ENCODE measurements around the gene POLR1G.

The POLR1G gene, protein sequence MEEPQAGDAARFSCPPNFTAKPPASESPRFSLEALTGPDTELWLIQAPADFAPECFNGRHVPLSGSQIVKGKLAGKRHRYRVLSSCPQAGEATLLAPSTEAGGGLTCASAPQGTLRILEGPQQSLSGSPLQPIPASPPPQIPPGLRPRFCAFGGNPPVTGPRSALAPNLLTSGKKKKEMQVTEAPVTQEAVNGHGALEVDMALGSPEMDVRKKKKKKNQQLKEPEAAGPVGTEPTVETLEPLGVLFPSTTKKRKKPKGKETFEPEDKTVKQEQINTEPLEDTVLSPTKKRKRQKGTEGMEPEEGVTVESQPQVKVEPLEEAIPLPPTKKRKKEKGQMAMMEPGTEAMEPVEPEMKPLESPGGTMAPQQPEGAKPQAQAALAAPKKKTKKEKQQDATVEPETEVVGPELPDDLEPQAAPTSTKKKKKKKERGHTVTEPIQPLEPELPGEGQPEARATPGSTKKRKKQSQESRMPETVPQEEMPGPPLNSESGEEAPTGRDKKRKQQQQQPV

DNA sequence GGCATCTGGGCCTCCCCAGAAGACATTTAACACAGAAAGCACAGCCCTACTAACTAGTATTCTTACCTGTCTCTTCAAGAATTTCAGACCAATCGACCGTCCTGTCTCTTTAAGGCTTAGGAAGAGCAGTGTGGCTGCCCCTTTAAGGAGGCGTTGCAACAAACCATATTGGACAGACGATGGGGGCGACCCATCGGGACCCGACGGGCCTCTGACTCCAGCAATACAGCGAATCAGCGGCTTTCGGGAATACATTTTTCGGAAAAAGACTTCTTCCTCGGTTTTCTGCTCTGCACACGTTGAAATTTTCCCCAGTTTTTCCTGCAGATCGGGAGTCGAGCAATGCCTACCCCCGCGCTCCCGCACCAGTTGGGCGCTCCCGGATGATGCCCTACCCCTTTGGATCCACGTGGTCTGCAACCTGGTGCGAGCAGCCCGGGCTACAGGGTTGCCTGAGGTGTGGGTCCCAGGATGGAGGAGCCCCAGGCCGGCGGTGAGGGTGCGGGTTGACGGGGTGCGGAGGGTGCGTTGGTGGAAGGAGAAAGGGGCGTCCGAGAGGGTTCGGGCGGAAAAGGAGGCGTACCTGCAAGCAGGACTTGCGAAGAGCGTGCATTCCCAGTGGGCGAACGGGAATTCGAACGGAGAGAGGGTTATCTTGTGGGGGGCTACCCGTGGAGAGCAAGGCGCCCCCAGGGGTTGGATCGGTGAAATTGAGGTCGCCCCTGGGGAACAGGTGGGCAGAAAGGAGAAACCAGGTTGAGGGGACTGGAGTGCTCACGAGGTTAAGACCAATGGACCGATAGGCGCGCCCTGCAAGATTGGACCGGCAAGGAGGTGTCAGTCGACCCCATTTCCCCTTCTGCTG is at the start of gene POLR1G:
Gene POLR1G, plus strand, starts transcription at position 419 of the 865 bp plus-strand sequence. Its CDS starts 53 bp downstream, at position 472.
- peak; percentile 85 for DNase-seq

DNA sequence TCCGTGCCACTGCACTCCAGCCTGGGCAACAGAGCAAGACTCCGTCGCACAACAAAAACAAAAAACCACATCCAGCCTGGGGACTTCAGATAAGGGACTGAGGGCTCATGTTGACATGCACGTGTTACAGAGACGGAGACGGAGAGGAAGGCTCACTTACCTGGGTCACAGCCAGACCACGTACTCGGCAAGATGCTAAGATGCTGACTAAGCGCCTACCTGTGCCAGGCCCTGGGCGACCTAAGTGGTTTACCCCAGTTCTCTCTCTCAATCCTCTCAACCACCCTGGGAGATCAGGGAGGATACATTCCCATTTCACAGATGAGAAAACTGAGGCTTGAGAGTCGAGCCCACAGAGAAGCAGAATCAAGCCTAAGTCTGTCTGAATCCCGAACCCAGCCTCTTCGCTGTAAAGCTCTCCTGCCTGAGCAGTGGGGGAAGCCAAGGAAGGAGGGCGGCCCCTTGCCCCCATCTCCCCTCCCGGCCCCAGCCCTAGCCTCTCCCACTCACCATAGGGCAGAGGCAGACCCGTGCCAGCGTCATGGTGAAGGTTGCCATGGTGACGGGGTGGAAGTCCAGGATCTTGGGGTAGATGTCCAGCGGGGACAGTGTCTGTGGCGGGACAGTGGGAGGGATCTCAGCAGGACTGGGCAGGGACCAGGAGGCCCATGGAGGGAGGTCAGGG is 49.5 kb upstream of the POLR1G start:
- no peak for DNase-seq

DNA sequence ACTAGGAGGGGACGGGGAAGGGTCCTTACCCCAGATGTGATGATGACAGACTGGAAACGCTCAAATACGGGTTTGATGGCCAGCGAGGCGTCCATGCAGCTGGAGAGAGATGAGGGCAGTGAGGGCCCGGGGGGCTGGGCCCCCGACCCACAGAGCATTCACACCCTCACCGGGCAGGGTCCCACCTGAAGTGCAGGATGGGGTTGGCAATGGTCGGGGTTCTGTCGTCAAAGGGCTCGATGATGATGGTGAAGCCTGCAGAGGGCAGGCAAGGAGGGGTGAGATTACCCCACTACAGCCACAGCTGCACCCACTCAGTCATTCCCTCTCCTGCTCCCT is 49.0 kb upstream of the POLR1G start:
- DNase-seq = no peak

DNA sequence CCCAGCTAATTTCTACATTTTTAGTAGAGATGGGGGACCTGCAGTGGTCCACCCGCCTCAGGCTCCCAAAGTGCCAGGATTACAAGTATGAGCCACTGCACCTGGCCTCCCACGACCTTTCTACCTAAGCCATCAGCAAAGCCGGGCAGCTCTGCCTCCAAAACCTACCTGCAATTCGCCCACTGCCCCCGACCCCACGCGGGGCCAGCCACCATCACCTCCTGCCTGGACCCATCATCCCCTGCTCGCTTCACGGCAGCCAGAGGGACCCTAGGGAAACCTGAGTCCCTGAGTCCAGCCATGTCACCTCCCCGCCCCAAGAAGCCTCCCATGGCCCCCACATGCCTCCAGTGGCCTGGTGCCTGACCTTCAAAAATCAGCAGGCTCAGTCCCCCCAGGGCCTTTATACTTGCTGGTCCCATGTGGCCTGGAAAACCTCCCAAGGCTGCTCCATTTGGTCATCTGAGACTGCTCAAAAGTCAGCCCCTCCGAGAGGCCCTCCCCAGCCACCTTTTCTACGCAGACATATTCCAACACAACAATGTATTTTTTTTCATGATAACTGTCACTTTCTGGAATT is 48.1 kb upstream of the POLR1G start:
- no peak for DNase-seq

DNA sequence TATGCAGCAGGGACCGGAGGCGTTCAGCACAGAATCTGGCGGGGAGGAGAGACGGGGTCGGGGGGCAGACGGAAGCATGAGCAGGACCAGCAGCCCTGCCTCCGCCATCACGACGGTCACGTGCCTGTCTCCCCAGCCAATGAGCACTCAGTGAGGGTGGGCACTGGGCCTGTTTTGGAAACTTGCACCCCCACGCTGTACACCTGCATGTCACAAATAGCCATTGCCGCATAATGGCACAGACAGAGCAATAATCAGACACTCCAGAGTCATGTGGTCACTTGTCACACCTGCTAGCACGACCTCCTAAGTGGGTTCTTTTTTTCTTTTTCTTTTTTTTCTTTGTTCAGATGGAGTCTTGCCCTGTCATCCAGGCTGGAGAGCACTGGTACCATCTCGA is 44.8 kb upstream of the POLR1G start:
- DNase-seq = no peak

DNA sequence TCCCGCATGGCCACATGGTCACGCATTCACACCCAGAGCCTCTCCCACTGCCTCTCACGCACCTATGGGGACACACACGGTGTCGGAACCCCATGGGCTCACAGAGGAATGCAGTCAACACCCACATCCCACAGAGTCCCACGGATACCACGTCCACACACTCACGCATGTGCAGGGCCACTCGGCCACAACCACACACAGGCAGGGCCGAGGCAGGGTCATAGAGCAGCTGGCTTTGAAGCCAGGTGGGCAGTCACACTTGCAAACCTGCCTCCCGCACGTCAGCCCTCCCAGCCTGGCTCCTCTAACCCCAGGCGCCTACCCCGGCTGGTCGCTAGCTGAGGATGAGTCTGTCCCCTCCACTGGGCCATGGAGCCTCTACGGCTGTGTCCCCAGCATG is 44.2 kb upstream of the POLR1G start:
- DNase-seq = no peak

DNA sequence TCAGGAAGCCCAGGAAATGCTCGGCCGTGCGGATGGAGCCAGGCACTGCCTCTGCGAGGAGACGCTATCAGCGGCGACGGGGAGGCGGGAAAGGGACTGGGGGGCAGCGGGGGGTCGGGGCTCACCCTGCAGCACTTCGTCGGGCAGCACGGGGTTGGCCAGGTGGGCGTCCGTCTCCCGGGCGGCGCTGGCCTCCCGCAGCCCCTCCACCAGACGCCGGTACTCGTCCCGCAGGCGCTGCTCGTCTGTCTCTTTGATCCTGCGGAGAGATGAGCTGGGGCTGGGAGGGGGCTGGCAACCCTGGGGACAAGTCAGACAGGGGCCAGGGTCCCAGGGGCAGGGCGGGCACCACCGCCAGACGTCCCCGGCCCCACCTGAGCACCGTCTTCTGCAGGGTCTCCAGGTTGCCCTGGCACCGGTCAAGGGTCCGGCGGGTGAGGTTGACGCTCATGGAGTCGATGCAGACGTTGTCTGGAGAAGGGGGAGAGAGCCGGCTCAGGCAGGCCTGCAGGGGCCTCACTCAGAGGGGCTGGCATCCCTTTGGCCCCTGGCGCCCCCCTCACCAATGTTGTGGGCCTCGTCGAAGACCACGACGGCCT is 42.5 kb upstream of the POLR1G start:
- DNase-seq = no peak

DNA sequence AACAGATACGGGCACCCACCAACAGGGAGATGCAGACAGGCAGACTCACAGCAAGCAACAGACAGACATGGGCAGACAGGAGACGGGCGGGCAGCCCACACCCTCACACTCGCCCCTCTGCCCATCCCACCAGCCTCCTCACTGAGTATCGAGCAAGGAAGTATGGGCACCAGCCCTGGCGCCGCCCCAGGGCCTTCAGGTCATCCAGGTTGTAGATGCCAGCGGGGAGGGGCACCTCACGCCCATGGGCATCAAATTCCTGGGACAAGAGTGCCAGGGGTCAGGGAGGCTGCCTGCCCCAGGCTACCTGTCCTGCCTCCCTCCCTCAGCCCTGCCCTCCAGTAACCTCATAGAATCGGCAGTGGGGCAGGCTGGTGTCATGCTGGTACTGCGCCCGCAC is 41.7 kb upstream of the POLR1G start:
- no peak for DNase-seq

DNA sequence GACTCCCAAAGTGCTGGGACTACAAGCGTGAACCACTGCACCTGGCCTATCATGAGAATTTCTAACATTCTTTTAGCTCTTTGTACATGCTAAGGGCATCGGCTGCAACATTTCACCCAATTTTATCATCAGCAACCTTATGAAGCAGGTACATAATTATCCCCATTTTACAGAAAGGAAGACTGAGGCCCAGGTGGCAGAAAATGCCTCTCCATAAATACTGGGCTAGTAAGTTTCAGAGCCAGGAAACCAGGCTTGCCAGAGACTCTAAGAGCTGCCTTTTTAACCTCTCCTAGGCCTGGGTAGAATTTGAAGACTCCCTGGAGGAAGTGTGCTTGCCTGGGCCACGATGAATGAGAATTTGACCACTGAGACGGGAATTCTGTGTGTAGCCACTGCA is 38.3 kb upstream of the POLR1G start:
- no peak for DNase-seq

DNA sequence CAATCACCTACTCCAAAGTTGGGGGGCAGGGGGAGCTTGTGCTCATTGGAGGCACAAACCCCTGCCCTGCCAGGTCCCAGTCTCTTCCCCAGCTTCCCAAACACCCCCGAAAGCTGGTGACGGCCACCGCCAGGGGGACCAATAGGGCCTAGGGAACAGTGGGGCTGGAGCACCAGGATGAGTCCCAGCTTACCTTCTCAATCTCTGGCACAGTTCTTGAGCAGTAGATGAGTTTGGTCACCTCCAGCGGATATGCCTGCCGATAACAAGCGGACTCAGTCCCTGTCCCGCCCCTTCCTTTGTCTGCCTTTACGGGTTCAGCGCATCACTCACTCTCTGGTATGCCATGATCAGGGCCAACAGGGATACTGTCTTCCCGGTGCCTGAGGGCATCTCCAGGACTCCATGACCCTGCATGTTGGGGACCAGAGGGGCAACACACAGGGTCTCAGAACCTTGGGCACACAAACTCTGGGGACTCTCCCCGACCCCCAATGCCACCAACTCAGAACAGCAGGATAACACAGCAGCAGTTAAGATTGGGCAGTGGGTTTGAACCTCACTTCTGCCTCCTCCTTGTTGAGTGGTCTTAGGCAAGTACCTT is 37.6 kb upstream of the POLR1G start:
- DNase-seq = no peak

DNA sequence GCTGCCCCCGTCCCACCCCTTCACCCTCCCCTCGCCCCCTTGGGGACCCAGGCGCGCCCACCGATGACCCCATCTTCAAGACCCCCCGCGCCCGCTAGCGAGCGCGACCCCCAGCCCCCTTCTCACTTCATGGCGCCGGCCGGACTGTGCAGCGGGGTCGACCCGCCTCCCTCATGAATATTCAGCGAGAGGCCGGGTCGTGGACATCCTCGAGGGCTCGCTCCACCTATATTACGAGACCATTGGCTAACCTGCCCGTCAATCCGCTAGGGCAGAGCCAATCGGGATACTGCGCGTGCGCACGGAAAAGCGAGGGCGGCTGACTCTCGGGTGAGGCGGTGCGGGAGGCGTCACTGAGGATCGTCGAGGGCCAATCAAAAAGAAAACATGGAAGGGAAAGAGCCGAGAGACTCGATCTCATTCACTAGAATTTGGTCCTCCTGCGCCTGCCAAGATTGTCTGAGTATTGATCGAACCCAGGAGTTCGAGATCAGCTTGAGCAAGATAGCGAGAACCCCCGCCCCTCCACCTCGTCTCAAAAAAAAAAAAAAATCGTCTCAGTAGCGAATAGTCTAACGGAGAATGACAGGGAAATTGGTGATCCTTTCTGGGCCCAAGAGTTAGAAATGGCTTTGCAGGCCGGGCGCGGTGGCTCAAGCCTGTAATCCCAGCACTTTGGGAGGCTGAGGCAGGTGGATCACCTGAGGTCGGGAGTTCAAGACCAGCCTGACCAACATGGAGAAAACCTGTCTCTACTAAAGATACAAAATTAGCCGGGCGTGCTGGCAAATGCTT is 35.8 kb upstream of the POLR1G start, which contains the start of gene ERCC2:
Gene ERCC2, minus strand, starts transcription at position 164 of the 795 bp plus-strand sequence. Its CDS starts 33 bp downstream, at position 131.
- peak; percentile 100 for DNase-seq

DNA sequence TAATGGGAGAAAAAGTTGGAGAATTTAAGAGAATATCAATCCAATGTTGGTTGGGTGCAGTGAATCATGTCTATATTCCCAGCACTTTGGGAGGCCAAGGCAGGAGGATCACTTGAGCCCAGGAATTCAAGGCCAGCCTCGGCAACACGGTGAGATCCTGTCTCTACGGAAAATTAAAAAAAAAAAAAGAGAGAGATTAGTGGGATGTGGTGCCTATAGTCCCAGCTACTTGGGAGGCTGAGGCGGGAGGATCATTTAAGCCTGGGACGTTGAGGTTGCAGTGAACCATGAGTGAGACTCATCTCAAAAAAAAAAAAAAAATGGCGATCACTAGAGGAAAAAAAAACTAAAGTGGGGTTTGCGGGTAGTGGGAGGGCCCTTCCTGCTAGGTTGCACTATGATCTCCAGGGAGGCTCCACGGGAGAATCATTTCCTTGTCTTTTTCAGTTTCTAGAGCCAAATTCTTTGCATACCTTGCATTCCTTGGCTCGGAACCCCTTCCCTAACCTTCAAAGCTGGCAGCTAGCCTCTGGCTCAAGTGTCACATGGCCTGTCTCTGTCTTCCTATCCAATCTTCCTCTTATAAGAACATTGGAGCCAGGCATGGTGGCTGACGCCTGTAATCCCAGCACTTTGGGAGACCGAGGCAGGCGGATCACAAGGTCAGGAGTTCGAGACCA is 30.3 kb upstream of the POLR1G start:
- peak; percentile 99 for DNase-seq

DNA sequence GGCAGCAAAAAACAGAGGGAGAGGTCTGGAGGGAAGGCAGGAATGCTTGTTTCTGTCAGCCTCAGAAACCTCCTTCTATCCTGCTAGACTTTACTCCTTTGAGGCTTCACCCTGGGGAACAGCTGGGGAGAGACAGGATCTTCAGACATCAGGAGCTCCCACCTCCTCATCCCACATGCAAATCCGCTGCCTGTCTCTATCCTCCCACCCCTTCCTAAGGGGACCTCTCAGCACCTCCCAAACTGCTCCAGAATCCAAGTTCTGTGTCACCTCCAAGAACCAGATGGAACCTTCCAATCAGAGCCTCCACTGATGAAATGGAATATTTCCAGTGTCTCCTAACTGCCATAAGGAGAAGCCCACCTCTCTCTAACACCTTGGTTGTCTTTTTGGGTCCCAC is 26.3 kb upstream of the POLR1G start:
- no peak for DNase-seq

DNA sequence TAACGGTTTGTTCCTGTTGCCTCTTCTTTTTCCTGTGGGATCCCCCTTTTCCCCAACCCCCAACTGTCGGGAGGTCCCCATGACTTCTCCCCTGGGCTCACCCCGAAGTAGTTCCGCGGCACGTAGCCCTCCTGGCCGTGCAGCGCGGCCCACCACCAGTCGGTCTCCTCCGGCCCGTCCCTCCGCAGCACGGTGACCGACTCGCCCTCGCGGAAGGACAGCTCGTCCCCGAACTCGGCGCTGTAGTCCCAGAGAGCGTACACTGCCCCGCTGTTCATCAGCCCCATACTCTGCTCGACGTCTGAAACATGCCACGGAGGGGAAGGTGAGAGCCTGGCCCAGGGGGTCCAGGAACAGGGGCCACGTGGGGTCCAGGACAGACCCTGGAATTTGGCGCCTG is 24.0 kb upstream of the POLR1G start:
- no peak for DNase-seq

DNA sequence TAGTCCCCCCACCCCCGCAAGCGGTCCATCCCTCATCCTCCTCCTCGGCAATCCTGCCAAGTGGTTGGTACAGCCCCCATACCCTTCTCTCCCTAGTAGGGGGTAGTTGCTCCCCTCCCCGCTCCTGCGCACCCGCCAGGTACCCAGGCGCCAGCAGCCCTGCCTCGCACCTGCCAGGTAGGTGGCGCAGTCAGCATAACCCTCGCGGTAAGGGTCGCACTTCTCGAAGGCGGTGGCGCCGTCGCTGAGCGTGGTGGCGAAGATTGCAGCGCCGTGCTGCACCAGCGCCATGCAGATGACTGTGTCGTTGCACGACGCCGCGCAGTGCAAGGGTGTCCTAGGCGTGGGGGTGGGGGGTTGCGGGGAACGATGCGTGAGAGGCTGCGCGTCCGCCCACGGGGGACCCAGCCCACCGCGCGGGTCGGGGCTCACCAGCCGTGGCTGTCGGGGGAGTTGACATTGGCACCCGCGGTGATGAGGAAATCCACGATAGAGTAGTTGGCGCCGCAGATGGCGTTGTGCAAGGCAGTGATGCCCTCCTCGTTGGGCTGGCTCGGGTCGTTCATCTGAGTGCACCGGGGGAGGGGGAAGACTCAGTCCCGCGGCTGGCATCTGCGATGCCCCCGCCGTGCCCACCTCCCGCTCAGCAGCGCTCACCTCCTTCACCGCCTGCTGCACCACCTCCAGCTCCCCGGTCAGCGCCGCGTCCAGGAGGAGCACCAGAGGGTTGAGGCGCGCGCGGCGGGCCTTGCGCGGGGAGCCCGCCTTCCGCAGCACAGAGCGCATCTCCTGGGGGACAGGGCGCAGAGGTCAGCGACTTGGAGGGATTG is 20.8 kb upstream of the POLR1G start:
- no peak for DNase-seq

DNA sequence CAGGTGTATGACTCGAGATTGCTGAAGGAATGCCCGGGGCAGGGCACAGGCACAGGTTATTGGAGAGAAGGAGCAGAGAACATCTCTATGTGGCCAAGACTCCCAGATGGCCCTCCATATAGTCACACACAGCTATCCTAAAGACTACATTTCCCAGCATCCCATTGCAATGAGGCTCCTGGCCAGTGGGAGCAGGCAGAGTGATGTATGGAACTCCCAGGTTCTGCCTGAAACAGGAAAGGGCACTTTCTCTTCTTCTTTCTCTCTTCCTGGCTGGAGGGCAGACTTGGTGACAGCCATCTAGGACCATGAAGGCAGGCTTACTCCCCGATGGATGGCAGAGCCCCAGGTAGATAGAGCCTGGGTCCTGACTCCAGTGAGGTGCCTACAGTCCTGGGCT is 15.1 kb upstream of the POLR1G start:
- DNase-seq = no peak

DNA sequence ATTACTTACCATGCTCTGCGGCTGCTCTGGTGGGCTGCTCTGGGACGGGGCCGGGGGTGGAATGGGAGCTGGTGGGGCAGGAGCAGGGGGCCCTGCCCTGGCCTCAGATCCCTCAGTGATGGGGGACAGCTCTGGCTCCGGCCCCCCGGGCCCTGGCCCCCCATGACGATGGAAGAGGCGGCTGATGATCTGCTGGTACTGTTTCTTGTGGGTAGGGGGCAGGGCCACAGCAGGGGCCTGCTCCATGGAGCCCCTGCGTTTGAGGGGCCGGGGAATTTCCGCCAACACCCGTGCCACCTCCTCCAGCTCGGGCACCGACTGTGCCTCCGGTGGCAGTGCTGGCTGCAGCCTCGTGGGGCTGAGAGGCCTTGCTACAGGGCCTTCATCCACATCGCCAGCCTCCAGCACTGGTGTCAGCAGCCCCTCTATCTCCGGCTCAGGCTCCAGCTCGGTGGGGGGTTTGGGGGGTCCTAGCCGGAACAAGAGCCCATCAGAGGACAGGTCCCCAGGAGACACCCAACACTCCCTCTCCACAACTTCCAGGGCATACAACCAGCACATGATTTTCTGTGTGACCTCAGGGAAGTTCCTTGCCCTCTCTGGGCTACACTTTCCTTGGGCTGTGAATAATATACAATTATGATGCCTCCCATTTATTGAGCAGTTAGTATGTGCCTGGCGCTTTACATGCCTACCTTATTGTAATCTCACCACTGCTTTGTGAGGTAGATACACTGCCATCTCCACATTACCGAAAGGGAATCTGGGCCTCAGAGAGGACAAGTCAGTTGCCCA is 14.4 kb upstream of the POLR1G start:
- no peak for DNase-seq

DNA sequence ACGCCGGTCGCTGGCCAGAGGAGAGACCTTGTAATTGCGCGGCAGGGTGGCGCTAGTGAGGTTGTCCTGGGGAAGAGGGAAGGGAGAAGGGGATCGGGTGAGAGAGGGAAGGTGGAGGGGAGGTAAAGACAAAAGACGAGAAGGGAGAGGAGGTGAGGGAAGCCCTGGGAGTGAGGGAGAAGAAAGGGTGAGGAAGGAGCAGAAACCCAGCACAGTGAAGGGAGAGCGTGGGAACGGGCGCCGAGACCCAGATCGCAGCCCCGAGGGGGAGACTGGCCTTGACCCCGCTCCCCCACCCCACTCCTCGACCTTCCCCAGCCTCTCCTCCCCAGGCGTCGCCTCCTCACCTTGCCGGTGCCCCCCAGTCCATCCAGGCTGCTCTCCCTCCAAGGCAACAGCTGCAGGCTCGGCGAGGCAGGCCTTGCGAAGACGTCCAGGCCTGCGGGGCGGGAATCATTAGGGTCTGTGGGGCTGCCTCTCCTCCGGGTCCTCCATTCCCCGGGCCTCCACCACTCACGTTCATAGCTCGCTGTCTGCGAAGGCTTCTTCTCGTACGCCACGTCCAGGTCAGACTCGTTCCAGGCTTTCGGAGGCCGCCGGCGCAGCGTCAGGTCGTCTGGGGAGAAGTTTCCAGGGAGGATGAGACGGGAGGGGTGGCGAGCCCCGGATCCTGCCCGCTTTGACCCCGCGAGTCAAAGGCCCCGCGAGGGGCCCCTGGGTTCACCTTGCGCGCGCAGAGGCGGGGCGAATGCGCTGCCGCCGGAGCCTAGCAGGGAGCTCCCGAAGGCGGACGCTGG is 10.4 kb upstream of the POLR1G start:
- DNase-seq = no peak

Measured in fibroblast of skin of right quadriceps (primary cell).